Head of caudate nucleus (tissue), 42 donors: ENCODE measurements around the gene CYB5R3.
"Not testable (repeated sequence)": the region's sequence is repeated elsewhere in the genome, so short reads cannot be mapped to it uniquely, and the experiment has no call there.

Experiments used
- DNase-seq, 42 donors: peaks; one replicate each; pipeline versions ENCODE4 v3.0.0 to v3.0.0-alpha.2; 2020 to 2021; ENCODE audit warnings: mixed read lengths in 7 of 42
- intact Hi-C: fragments of 100-400 bp; cut with DNase I; formaldehyde crosslinking; loops from one replicate; pipeline ENCODE4 v1.15.0; 2022

The CYB5R3 gene

GRCh38 chr22:42584364-42584940, 64.7 kb downstream of the CYB5R3 start:
- DNase-seq: no peak
- intact Hi-C loops: no loop called here

GRCh38 chr22:42582987-42583386, 66.2 kb downstream of the CYB5R3 start:
- DNase-seq: no peak
- intact Hi-C loops: no loop called here

GRCh38 chr22:42581762-42582716, 67.2 kb downstream of the CYB5R3 start:
- peak; percentile 51 to 93 (median 84) for DNase-seq
- intact Hi-C loops: no loop called here

- intact Hi-C loops, DNase-seq: not testable (repeated sequence)
Measured at GRCh38 chr22:42581194-42581761, 67.9 kb downstream of the CYB5R3 start.

GRCh38 chr22:42580040-42580439, 69.2 kb downstream of the CYB5R3 start:
- DNase-seq, intact Hi-C loops: not testable (repeated sequence)

GRCh38 chr22:42577623-42578240, 71.5 kb downstream of the CYB5R3 start:
- intact Hi-C loops: no loop called here
- no peak for DNase-seq

- intact Hi-C loops, DNase-seq: not testable (repeated sequence)
Measured at GRCh38 chr22:42577141-42577540, 72.1 kb downstream of the CYB5R3 start.

- intact Hi-C loops, DNase-seq: not testable (repeated sequence)
Measured at GRCh38 chr22:42575996-42576574, 73.1 kb downstream of the CYB5R3 start.

GRCh38 chr22:42574468-42574867, 74.7 kb downstream of the CYB5R3 start:
- DNase-seq, intact Hi-C loops: not testable (repeated sequence)

- intact Hi-C loops, DNase-seq: not testable (repeated sequence)
Measured at GRCh38 chr22:42574046-42574445, 75.1 kb downstream of the CYB5R3 start.

GRCh38 chr22:42571068-42571467, 78.1 kb downstream of the CYB5R3 start:
- not testable (repeated sequence) for DNase-seq

GRCh38 chr22:42570580-42570979, 78.6 kb downstream of the CYB5R3 start:
- intact Hi-C loops, DNase-seq: not testable (repeated sequence)

More at GRCh38 chr22:42571068-42571467, 78.1 kb downstream of the CYB5R3 start:
- intact Hi-C loops: not testable (repeated sequence)

GRCh38 chr22:42567950-42568349, 81.2 kb downstream of the CYB5R3 start:
- intact Hi-C loops, DNase-seq: not testable (repeated sequence)
